GM23338 (cell line): Measurements from ENCODE around the gene TCERG1L. TPM values are rescaled to one million over a fixed set of nuclear protein-coding genes. Genes with fewer than 3 reads are reported as not detected.

ENCODE experiments used
- ATAC-seq: fragments of 200-7000 bp; cut with Tn5 transposase; 3 replicates; pipeline ENCODE4 v1.9.1; 2020
- DNase-seq: peaks from one replicate; pipeline ENCODE4 v3.0.0-alpha.2; 2015; ENCODE audit warnings: low spot score
- H2AFZ ChIP-seq: fragments of 200-600 bp; sonication (generic); 2 replicates; pipeline ENCODE4 v1.8.0; 2016; ENCODE audit warnings: antibody characterized with exemption, mild to moderate bottlenecking, moderate library complexity
- H3F3A ChIP-seq: fragments of 200-600 bp; sonication (generic); replicated peaks from 2 replicates; pipeline ENCODE4 v1.8.0; 2017; ENCODE audit warnings: antibody characterized with exemption, mixed run types, low read depth
- H3K27ac ChIP-seq: fragments of 200-600 bp; sonication (generic); 2 replicates; pipeline ENCODE4 v1.6.1; 2016; ENCODE audit warnings: low read depth
- H3K27me3 ChIP-seq: fragments of 200-600 bp; sonication (generic); 2 replicates; pipeline ENCODE4 v1.8.0; 2016; ENCODE audit warnings: mild to moderate bottlenecking, mixed run types, moderate library complexity; ENCODE audit not compliant: insufficient read depth
- H3K36me3 ChIP-seq: fragments of 200-600 bp; sonication (generic); 2 replicates; pipeline ENCODE4 v1.8.0; 2016; ENCODE audit warnings: mild to moderate bottlenecking; ENCODE audit not compliant: insufficient read depth
- H3K4me1 ChIP-seq: fragments of 200-600 bp; sonication (generic); 2 replicates; pipeline ENCODE4 v1.8.0; 2016; ENCODE audit warnings: mild to moderate bottlenecking, moderate library complexity; ENCODE audit not compliant: insufficient read depth
- H3K4me2 ChIP-seq: fragments of 200-600 bp; sonication (generic); 2 replicates; pipeline ENCODE4 v1.7.1; 2017; ENCODE audit warnings: mixed run types
- H3K4me3 ChIP-seq: fragments of 200-600 bp; sonication (generic); 2 replicates; pipeline ENCODE4 v1.6.1; 2016; ENCODE audit warnings: mixed run types
- H3K79me2 ChIP-seq: fragments of 200-600 bp; sonication (generic); replicated peaks from 2 replicates; pipeline ENCODE4 v1.8.0; 2017; ENCODE audit warnings: mild to moderate bottlenecking; ENCODE audit not compliant: insufficient read depth
- H3K9me2 ChIP-seq: fragments of 200-600 bp; sonication (generic); 2 replicates; pipeline ENCODE4 v1.8.0; 2017; ENCODE audit not compliant: insufficient read depth
- H4K20me1 ChIP-seq: fragments of 200-600 bp; sonication (generic); replicated peaks from 2 replicates; pipeline ENCODE4 v1.8.0; 2017; ENCODE audit warnings: mild to moderate bottlenecking; ENCODE audit not compliant: insufficient read depth
- H3K27ac Mint-ChIP-seq: 2 replicates; pipeline ENCODE4 v1.8.0; 2020; ENCODE audit warnings: inconsistent platforms, mild to moderate bottlenecking, moderate library complexity, mixed read lengths
- H3K27me3 Mint-ChIP-seq: 3 replicates; pipeline ENCODE4 v1.8.0; 2022; ENCODE audit warnings: low read depth, mild to moderate bottlenecking, moderate library complexity, mixed read lengths, inconsistent platforms; ENCODE audit not compliant: insufficient read depth, poor library complexity
- H3K36me3 Mint-ChIP-seq: 3 replicates; pipeline ENCODE4 v1.8.0; 2021; ENCODE audit warnings: low read depth, mild to moderate bottlenecking, inconsistent platforms, moderate library complexity, mixed read lengths
- H3K4me1 Mint-ChIP-seq: 3 replicates; pipeline ENCODE4 v1.8.0; 2020; ENCODE audit warnings: mild to moderate bottlenecking, inconsistent platforms, mixed read lengths
- H3K4me3 Mint-ChIP-seq: 3 replicates; pipeline ENCODE4 v1.8.0; 2021; ENCODE audit warnings: moderate library complexity, mild to moderate bottlenecking, inconsistent platforms, mixed read lengths
- H3K9me3 Mint-ChIP-seq: 3 replicates; pipeline ENCODE4 v1.8.0; 2020; ENCODE audit warnings: moderate library complexity, mild to moderate bottlenecking, inconsistent platforms, mixed read lengths
- CREB1 ChIP-seq: fragments of 250-450 bp; sonication (Bioruptor Pico); IDR thresholded peaks from 2 replicates; pipeline ENCODE4 v1.5.0; 2020; ENCODE audit warnings: low read depth, mild to moderate bottlenecking, moderate library complexity
- EZH2 ChIP-seq: fragments of 200-600 bp; sonication (generic); IDR thresholded peaks from one replicate; pipeline ENCODE4 v1.8.0; 2017; ENCODE audit warnings: antibody characterized with exemption, mild to moderate bottlenecking, low read depth; ENCODE audit not compliant: unreplicated experiment
- EZH2phosphoT487 ChIP-seq: fragments of 200-600 bp; sonication (generic); IDR thresholded peaks from one replicate; pipeline ENCODE4 v1.8.1; 2018; ENCODE audit warnings: antibody characterized with exemption; ENCODE audit not compliant: unreplicated experiment
- JUNB ChIP-seq: IDR thresholded peaks from one replicate; pipeline ENCODE4 v1.6.1; 2016; ENCODE audit warnings: antibody characterized with exemption; ENCODE audit not compliant: unreplicated experiment
- NANOG ChIP-seq: IDR thresholded peaks from 2 replicates; pipeline ENCODE4 v1.6.1; 2016; ENCODE audit warnings: antibody characterized with exemption, borderline replicate concordance
- POLR2AphosphoS5 ChIP-seq: IDR thresholded peaks from 2 replicates; pipeline ENCODE4 v1.6.1; 2016; ENCODE audit warnings: antibody characterized with exemption, low read depth
- STAT1 ChIP-seq: IDR thresholded peaks from one replicate; pipeline ENCODE4 v1.6.1; 2016; ENCODE audit warnings: antibody characterized with exemption; ENCODE audit not compliant: unreplicated experiment
- ZNF114 ChIP-seq: fragments of 250-450 bp; sonication (Bioruptor Pico); IDR thresholded peaks from 2 replicates; pipeline ENCODE4 v1.5.0; 2020; ENCODE audit warnings: mild to moderate bottlenecking, moderate library complexity
- ZNF331 ChIP-seq: fragments of 250-450 bp; sonication (Bioruptor Pico); IDR thresholded peaks from 2 replicates; pipeline ENCODE4 v1.5.0; 2020; ENCODE audit warnings: low read depth, mild to moderate bottlenecking, moderate library complexity
- polyA plus RNA-seq: library from polyadenylated mRNA; unstranded; fragments of >200 nt; fragmentation: Nextera tagmentation; extraction: Ambion mirVana; gene quantifications from 2 replicates; pipeline ENCODE4 v1.2.1, GENCODE V29; 2016
- total RNA-seq: library from RNA; depleted of rRNA; stranded (reverse); fragments of >200 nt; shearing (Covaris generic); gene quantifications from 2 replicates; pipeline ENCODE4 v1.2.3, GENCODE V29; 2014
- TF ChIP-seq, protein P1 (sequence below), 2 experiments: fragments of 200-600 bp in 1 of 2; sonication (generic) in 1 of 2; conservative IDR thresholded peaks; 2 replicates each; pipeline versions ENCODE4 v1.5.1 to v1.6.1; 2016 to 2017; ENCODE audit warnings: antibody characterized with exemption in 2 of 2, low read depth in 2 of 2, mild to moderate bottlenecking in 2 of 2, moderate library complexity in 1 of 2
- TF ChIP-seq, protein P2 (sequence below): fragments of 250-450 bp; sonication (Bioruptor Pico); IDR thresholded peaks from 2 replicates; pipeline ENCODE4 v1.5.0; 2020; ENCODE audit warnings: mild to moderate bottlenecking, moderate library complexity
- TF ChIP-seq, protein P3 (sequence below): IDR thresholded peaks from one replicate; pipeline ENCODE4 v1.6.1; 2018; ENCODE audit warnings: antibody characterized with exemption; ENCODE audit not compliant: unreplicated experiment
- TF ChIP-seq, protein P4 (sequence below): IDR thresholded peaks from 2 replicates; pipeline ENCODE4 v1.6.1; 2016; ENCODE audit warnings: antibody characterized with exemption

TCERG1L gene
- total and polyA plus RNA-seq, 2 experiments from 2014 or later, result 3.9 to 5.5 TPM

DNA sequence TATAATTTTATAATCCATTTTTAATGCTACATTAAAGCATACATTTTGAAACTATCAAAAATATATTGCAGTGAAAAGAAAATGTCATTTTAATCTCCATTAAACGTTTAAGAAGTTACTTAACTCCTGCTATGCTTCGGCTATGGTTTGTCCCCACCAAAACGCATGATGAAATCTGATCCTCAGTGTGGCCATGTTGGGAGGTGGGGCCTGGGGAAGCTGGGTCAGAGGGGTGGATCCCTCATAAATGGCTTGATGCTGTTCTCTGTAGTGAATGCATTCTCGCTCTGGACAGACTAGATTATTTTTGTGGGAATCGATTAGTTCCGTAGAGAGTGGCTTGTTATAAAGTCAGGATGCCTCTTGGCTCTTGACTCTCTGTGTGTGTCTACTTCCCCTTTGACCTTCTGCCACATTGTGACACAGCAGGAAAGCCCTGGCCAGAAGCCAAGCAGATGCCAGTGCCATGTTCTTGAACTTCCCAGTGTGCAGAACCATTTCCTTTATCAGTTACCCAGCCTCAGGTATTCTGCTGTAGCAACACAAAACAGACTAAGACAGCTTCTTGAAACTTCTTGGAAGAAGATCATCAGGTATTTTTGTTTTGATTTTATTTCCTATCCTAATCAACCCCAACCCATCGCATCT, 77.8 kb downstream of the TCERG1L start:
- Histone ChIP-seq H3K27ac (no peak overlapping the region), H4K20me1 (no peaks in the 10 kb centered on the region), H2AFZ (no peak overlapping the region), H3K4me3 (no peak overlapping the region), H3K9me2 (no peaks in the 10 kb centered on the region), H3K4me1 (no peaks in the 10 kb centered on the region), H3K79me2 (no peaks in the 10 kb centered on the region), H3K36me3 (no peaks in the 10 kb centered on the region; the same call in 1 of the 2 replicates), H3K4me2 (no peak overlapping the region), H3F3A (no peaks in the 10 kb centered on the region), H3K27me3 (no peaks in the 10 kb centered on the region)
- H3K36me3 Mint-ChIP-seq, result peaks cover 17% of the 10 kb centered on the region
- ATAC-seq, result no peak
- TF ChIP-seq ZNF331 (CRISPR knock-in tag) (no peak), POLR2AphosphoS5 (no peak), STAT1 (no peak), EZH2phosphoT487 (no peak), EZH2 (no peak), CREB1 (CRISPR knock-in tag) (no peak), JUNB (no peak), NANOG (no peak), ZNF114 (CRISPR knock-in tag) (no peak)
- TF ChIP-seq, protein P1, sequence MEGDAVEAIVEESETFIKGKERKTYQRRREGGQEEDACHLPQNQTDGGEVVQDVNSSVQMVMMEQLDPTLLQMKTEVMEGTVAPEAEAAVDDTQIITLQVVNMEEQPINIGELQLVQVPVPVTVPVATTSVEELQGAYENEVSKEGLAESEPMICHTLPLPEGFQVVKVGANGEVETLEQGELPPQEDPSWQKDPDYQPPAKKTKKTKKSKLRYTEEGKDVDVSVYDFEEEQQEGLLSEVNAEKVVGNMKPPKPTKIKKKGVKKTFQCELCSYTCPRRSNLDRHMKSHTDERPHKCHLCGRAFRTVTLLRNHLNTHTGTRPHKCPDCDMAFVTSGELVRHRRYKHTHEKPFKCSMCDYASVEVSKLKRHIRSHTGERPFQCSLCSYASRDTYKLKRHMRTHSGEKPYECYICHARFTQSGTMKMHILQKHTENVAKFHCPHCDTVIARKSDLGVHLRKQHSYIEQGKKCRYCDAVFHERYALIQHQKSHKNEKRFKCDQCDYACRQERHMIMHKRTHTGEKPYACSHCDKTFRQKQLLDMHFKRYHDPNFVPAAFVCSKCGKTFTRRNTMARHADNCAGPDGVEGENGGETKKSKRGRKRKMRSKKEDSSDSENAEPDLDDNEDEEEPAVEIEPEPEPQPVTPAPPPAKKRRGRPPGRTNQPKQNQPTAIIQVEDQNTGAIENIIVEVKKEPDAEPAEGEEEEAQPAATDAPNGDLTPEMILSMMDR (conservative IDR thresholded peaks at IDR 0.05; ENCODE audit: low read depth in 2 of 2), result no peak
- TF ChIP-seq, protein P2, sequence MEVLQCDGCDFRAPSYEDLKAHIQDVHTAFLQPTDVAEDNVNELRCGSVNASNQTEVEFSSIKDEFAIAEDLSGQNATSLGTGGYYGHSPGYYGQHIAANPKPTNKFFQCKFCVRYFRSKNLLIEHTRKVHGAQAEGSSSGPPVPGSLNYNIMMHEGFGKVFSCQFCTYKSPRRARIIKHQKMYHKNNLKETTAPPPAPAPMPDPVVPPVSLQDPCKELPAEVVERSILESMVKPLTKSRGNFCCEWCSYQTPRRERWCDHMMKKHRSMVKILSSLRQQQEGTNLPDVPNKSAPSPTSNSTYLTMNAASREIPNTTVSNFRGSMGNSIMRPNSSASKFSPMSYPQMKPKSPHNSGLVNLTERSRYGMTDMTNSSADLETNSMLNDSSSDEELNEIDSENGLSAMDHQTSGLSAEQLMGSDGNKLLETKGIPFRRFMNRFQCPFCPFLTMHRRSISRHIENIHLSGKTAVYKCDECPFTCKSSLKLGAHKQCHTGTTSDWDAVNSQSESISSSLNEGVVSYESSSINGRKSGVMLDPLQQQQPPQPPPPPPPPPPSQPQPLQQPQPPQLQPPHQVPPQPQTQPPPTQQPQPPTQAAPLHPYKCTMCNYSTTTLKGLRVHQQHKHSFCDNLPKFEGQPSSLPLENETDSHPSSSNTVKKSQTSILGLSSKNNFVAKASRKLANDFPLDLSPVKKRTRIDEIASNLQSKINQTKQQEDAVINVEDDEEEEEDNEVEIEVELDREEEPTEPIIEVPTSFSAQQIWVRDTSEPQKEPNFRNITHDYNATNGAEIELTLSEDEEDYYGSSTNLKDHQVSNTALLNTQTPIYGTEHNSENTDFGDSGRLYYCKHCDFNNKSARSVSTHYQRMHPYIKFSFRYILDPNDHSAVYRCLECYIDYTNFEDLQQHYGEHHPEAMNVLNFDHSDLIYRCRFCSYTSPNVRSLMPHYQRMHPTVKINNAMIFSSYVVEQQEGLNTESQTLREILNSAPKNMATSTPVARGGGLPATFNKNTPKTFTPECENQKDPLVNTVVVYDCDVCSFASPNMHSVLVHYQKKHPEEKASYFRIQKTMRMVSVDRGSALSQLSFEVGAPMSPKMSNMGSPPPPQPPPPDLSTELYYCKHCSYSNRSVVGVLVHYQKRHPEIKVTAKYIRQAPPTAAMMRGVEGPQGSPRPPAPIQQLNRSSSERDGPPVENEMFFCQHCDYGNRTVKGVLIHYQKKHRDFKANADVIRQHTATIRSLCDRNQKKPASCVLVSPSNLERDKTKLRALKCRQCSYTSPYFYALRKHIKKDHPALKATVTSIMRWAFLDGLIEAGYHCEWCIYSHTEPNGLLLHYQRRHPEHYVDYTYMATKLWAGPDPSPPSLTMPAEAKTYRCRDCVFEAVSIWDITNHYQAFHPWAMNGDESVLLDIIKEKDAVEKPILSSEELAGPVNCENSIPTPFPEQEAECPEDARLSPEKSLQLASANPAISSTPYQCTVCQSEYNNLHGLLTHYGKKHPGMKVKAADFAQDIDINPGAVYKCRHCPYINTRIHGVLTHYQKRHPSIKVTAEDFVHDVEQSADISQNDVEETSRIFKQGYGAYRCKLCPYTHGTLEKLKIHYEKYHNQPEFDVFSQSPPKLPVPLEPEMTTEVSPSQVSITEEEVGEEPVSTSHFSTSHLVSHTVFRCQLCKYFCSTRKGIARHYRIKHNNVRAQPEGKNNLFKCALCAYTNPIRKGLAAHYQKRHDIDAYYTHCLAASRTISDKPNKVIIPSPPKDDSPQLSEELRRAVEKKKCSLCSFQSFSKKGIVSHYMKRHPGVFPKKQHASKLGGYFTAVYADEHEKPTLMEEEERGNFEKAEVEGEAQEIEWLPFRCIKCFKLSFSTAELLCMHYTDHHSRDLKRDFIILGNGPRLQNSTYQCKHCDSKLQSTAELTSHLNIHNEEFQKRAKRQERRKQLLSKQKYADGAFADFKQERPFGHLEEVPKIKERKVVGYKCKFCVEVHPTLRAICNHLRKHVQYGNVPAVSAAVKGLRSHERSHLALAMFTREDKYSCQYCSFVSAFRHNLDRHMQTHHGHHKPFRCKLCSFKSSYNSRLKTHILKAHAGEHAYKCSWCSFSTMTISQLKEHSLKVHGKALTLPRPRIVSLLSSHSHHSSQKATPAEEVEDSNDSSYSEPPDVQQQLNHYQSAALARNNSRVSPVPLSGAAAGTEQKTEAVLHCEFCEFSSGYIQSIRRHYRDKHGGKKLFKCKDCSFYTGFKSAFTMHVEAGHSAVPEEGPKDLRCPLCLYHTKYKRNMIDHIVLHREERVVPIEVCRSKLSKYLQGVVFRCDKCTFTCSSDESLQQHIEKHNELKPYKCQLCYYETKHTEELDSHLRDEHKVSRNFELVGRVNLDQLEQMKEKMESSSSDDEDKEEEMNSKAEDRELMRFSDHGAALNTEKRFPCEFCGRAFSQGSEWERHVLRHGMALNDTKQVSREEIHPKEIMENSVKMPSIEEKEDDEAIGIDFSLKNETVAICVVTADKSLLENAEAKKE (CRISPR knock-in tag), result no peak
- TF ChIP-seq, protein P3, sequence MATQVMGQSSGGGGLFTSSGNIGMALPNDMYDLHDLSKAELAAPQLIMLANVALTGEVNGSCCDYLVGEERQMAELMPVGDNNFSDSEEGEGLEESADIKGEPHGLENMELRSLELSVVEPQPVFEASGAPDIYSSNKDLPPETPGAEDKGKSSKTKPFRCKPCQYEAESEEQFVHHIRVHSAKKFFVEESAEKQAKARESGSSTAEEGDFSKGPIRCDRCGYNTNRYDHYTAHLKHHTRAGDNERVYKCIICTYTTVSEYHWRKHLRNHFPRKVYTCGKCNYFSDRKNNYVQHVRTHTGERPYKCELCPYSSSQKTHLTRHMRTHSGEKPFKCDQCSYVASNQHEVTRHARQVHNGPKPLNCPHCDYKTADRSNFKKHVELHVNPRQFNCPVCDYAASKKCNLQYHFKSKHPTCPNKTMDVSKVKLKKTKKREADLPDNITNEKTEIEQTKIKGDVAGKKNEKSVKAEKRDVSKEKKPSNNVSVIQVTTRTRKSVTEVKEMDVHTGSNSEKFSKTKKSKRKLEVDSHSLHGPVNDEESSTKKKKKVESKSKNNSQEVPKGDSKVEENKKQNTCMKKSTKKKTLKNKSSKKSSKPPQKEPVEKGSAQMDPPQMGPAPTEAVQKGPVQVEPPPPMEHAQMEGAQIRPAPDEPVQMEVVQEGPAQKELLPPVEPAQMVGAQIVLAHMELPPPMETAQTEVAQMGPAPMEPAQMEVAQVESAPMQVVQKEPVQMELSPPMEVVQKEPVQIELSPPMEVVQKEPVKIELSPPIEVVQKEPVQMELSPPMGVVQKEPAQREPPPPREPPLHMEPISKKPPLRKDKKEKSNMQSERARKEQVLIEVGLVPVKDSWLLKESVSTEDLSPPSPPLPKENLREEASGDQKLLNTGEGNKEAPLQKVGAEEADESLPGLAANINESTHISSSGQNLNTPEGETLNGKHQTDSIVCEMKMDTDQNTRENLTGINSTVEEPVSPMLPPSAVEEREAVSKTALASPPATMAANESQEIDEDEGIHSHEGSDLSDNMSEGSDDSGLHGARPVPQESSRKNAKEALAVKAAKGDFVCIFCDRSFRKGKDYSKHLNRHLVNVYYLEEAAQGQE, result no peak
- TF ChIP-seq, protein P4, sequence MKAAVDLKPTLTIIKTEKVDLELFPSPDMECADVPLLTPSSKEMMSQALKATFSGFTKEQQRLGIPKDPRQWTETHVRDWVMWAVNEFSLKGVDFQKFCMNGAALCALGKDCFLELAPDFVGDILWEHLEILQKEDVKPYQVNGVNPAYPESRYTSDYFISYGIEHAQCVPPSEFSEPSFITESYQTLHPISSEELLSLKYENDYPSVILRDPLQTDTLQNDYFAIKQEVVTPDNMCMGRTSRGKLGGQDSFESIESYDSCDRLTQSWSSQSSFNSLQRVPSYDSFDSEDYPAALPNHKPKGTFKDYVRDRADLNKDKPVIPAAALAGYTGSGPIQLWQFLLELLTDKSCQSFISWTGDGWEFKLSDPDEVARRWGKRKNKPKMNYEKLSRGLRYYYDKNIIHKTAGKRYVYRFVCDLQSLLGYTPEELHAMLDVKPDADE, result no peak
- peaks cover 93% of the 10 kb centered on the region for H3K9me3 Mint-ChIP-seq
- H3K4me3 Mint-ChIP-seq, result no peak overlapping the region
- peaks cover 11% of the 10 kb centered on the region for H3K27me3 Mint-ChIP-seq
- DNase-seq, result peak; percentile 16
- H3K27ac Mint-ChIP-seq, result no peak overlapping the region
- H3K4me1 Mint-ChIP-seq, result no peaks in the 10 kb centered on the region
